Measurements from ENCODE around the gene TYR. TPM values are rescaled to one million over a fixed set of nuclear protein-coding genes. Genes with fewer than 3 reads are reported as not detected.
"Not testable (repeated sequence)": the region's sequence is repeated elsewhere in the genome, so short reads cannot be mapped to it uniquely, and the experiment has no call there.

Gene TYR
- not detected in 2 replicates for total RNA-seq

- no peak for DNase-seq (ENCODE audit: low read depth)
Observed at GRCh38 chr11:89177691-89178231, at the start of gene TYR. TYR (plus strand) TSS chr11:89177875; CDS start chr11:89177954, 79 bp downstream.

- DNase-seq (ENCODE audit: low read depth): no peak
Observed at GRCh38 chr11:89136606-89137005, 41.1 kb upstream of the TYR start.

DNA sequence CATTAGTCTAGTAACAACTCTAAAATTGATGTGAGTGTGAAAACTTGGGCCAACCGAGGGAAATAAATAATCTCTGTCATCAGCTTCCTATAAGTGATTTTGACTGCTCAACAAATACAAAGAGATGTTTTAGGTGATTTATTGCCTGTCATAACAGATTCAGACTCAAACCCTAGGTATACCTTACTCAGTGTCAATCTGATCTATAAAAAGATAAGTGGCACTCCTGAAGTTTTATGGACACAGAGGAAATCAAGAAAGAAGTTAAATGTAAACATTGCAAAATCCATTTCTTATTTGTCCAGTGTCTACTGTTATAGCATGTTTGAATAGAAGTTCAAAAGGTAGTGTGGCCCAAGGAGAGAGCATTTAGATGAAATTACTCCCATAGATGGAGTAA lies 30.4 kb upstream of the TYR start:
- DNase-seq (ENCODE audit: low read depth): no peak

DNA sequence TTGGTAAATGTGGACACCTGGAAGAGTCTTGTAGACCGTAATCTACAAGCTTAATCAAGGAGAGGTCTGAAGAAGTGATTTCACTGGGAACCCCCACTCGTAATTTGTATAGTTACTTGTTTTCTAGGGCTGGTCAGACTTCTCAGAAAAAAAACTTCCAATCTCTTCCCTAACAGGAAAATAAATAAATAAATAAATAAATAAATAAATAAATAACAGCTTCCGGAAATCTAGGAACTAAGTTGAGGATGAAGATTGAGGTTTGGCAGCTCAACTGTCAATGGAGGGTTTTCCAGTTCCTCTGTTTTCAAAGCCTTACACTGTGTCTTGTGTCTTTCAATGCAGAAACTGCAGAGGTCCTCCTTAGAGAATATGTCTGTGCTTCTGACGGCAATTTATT lies 17.7 kb upstream of the TYR start:
- DNase-seq (ENCODE audit: low read depth): no peak

DNA sequence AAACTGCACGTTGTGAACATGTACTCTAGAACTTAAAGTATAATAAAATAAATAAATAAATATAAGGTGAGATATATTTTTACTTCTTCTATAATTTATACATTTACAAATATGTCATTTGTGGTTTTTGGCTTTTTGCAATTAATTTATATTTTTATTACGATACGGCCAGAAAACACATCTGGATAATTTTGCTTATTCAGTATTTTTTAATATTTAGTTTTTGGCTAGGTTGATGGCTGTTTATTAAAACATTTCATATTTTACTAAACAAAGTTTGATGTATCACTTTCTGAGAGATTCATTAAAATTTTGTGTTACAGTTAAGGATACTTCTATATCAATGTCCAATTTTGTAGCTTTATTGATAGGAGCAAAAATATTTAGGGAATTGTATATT lies 15.7 kb upstream of the TYR start:
- DNase-seq (ENCODE audit: low read depth): no peak

DNA sequence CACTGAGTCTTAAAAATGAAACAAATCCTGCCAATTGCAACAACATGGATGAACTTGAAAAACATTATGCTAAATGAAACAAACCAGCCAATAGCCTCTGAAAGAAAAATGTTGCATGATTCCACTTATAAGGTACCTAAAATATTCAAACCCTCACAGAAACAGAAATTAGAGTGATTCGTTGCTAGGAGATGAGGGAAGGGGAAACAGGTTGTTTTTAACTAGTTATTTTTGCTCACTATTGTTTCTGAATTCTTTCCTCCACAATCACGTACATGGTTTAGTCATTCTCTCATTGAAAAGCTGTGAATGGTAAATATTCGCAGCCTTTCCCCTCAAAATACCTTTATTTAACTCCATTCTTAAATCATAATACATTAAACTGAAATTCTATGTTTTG lies 14.0 kb upstream of the TYR start:
- no peak for DNase-seq (ENCODE audit: low read depth)

- DNase-seq (ENCODE audit: low read depth): no peak
Observed at GRCh38 chr11:89168396-89168795, 9.3 kb upstream of the TYR start.

GRCh38 chr11:89175796-89176195 lies 1.9 kb upstream of the TYR start:
- no peak for DNase-seq (ENCODE audit: low read depth)

DNA sequence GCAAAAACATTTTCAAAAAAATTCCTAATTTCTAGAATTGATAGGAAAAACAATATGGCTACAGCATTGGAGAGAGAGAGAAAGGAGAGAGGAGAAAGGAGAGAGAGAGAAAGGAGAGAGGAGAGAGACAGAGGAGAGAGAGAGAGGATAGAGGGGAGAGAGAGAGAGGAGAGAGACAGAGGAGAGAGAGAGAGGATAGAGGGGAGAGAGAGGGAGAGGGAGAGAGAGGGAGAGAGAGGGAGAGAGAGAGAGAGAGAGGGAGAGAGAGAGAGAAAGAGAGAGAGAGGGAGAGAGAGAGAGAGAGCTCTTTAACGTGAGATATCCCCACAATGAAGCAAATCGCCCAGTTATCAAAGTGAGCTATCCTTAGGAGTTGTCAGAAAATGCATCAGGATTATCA lies 737 bp upstream of the TYR start:
- DNase-seq (ENCODE audit: low read depth): no peak

DNA sequence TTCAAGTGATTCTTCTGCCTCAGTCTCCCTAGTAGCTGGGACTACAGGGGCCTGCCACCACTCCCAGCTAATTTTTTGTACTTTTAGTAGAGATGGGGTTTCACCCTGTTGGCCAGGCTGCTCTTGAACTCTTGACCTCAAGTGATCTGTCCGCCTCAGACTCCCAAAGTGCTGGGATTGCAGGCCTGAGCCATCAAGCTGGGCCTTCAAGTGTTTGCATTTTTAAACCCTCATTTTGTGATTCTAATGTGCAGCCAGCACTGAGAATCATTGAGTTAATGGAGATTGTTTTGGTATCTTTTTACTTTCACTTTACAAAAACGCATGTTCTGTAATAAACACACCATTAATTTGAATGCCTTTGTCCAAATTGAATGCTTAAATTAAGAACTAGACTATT lies 3.4 kb downstream of the TYR start:
- no peak for DNase-seq (ENCODE audit: low read depth)

- DNase-seq (ENCODE audit: low read depth): peak; percentile 14
Observed at GRCh38 chr11:89182773-89183518, 5.3 kb downstream of the TYR start.

DNA sequence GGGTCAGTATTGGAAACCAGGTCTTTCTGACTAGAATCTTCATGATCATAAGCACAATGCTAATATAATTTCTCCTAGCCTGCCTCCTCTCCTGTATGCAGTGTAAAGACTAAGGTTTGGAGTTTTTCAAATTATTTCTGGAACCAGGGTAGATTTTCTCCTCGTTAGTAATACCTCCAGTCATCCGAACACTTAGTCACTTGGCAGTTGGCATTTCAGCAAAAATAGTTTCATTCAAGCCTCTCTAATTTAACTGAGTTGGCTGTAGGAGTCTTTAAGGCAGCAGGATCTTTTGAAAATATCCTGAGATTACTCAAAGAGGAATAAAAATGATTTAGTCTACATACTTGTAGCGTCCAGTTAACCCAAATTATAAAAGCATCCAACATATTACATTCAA lies 6.3 kb downstream of the TYR start:
- no peak for DNase-seq (ENCODE audit: low read depth)

- no peak for DNase-seq (ENCODE audit: low read depth)
Observed at GRCh38 chr11:89189776-89190175, 12.1 kb downstream of the TYR start.

DNA sequence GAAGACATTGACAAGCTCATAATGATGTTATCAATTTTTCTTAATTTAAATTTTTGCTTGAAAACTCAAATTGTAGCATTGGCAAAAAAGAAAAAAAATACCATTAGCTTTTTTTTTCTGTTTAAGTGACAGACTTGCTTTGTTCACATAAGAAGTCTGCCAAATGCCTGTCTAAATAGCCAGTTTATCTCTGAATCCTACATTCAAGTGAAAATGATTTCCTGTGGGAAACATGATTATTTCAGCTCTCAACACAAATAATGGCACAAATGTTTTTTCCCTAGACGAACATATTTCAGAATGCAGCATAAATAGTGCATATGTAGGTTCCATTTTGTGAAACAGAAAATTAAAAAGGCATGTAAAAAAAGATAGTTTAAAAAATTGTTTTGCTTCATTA lies 23.5 kb downstream of the TYR start:
- DNase-seq (ENCODE audit: low read depth): no peak

DNA sequence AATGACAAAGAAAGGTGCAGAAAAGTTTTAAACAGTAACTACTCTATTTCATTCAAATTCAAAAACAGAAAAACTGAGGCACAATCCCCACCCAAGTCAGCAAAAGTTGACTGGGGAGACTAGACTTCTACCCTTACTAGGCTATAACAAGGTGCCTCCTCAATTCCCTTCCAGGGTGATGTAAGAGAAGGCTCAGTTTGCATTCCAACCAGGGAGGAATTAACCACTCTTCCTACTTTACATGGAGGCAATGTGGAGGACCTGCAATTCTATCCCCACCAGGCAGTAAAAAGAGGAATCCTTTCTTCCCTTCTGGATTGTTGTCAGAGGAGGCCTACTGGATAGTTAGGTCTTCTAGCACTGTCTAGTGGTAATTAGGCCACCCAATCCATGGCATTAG lies 26.1 kb downstream of the TYR start:
- DNase-seq (ENCODE audit: low read depth): peak; percentile 4

GRCh38 chr11:89205378-89205777 lies 27.7 kb downstream of the TYR start:
- no peak for DNase-seq (ENCODE audit: low read depth)

DNA sequence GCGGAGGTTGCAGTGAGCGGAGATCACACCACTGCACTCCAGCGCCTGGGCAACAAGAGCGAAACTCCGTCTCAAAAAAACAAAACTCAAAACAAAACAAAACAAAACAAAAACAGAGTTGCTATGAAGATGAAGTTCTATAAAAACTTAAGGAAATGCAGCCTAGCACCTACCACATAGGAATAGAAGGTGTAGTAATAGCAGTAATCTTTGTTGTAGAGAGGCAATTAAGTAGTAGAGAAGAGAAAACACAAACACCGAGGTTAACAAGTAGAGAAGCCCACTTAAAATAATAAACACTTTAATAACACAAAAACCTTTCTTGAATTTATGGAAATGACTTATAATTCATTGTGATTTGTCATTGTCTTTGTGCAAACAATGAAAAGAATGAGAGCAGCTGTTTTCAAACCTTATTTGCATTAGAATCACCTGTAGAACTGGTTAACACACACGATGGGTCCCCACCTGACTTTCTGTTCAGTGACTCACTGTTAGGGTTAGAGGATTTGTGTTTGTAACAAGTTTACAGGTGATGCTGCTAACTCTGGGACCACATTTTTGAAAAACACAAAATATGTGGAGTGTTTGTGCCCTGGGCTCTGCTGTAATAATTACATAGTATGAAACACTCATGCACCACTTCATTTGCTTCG lies 43.1 kb downstream of the TYR start:
- no peak for DNase-seq (ENCODE audit: low read depth)

- DNase-seq (ENCODE audit: low read depth): no peak
Observed at GRCh38 chr11:89235083-89235482, 57.4 kb downstream of the TYR start.

DNA sequence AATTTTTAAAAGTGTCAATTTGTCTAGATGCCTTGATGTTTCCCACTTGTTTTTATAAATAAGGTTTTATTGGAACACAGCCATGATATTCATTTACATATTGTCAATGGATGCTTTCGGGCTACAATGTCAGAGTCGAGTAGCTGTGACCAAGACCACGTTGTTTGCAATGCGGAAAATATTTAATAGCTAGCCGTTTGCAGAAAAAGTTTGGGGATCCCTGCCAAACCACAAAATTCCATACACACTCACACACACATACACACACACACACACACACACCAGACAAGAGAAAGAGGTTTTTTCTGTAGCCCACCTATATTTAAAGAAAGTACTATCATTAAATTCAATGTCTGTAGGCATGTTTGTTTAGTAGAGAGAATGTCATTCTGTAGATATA lies 58.3 kb downstream of the TYR start:
- DNase-seq (ENCODE audit: low read depth): no peak

- not testable (repeated sequence) for DNase-seq (ENCODE audit: low read depth)
Observed at GRCh38 chr11:89247007-89247406, 69.3 kb downstream of the TYR start.

DNA sequence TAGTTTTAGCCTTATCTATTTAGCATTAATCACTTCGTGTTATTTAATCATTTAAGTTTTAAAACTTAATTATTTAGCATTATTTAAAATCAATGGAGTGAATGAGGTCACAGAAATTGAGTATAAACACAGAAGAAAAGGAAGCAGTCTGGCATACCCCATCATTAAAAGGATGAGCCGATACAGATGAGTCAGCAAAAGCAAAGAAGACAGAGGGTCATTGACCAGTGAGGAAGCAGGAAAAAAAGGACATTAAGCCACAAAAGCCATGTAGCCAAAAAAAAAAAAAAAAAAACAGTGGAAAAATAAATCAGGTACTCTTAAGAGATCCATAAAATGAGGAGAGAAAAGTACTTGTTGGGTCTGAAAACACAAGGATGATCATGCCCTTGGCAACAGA lies 71.5 kb downstream of the TYR start:
- DNase-seq (ENCODE audit: low read depth): peak; percentile 6

DNA sequence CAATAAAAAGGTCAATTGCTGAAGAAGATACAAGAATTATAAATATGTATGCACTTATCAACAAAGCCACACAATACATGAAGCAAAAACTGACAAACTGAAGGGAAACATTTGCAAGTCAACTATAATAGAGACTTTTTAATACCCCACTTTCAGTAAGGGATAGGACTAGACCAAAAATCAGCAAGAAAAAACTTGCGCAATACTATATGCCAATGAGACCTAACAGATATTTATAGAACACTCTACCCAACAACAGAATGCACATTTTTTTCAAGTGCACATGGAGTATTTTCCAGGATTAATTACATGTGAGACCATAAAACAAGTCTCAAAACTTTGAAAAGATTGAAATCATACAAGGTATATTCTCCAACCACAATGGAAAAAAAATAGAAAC lies 83.8 kb downstream of the TYR start:
- not testable (repeated sequence) for DNase-seq (ENCODE audit: low read depth)

GRCh38 chr11:89267660-89268302 lies 90.1 kb downstream of the TYR start:
- DNase-seq (ENCODE audit: low read depth): no peak

Measured in renal cortical epithelial cell (primary cell).